Measurements from ENCODE around the gene BEGAIN.

The BEGAIN gene

DNA sequence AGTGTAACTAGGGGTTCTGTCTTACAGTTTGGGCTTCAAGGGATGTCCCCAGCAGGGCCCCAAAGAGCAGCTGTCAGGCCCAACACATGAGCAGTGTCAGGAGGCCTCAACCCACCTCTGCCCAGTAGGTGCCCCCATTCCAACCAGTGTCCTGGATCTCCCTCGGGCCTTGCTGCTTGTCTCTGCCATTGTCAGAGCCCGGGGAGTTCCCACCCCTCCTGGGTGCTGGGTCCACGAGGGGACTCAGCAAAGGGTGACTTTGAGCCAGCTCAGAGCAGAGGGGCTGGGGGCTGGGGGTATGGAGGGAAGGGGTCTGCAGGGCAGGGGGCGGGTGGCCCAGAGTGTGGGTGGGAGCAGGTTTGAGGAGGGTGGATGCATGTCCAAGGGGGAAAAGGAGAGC, 18.0 kb upstream of the BEGAIN start:
- DNase-seq (ENCODE audit: low read depth): no peak
- no peak overlapping the region for H3K4me3 ChIP-seq (ENCODE audit: low read depth, low read length)
- TF ChIP-seq, protein P1, sequence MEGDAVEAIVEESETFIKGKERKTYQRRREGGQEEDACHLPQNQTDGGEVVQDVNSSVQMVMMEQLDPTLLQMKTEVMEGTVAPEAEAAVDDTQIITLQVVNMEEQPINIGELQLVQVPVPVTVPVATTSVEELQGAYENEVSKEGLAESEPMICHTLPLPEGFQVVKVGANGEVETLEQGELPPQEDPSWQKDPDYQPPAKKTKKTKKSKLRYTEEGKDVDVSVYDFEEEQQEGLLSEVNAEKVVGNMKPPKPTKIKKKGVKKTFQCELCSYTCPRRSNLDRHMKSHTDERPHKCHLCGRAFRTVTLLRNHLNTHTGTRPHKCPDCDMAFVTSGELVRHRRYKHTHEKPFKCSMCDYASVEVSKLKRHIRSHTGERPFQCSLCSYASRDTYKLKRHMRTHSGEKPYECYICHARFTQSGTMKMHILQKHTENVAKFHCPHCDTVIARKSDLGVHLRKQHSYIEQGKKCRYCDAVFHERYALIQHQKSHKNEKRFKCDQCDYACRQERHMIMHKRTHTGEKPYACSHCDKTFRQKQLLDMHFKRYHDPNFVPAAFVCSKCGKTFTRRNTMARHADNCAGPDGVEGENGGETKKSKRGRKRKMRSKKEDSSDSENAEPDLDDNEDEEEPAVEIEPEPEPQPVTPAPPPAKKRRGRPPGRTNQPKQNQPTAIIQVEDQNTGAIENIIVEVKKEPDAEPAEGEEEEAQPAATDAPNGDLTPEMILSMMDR (IDR thresholded peaks at IDR 0.05; ENCODE audit: low read depth, low read length, missing control alignments): no peak

DNA sequence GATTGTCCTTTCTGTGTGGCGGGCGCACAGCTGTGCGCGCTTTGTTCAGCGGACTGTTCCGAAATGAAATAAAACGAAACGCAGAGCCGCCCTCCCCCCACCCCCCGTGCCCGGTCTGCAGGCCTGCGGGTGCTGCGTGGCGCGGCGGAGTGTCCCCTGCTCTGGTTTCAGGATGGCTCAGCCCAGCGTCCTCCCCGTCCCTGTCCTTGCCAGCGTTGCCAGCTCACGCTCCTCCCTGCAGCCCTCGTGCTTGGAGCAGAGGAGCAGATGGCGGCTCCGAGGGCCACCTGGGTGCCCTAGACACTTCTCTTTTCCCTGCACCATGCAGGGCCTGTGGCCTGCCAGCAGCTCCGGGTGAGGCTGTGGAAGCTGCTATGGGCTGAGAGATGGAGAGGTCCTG, 17.5 kb upstream of the BEGAIN start:
- no peak overlapping the region for H3K4me3 ChIP-seq (ENCODE audit: low read depth, low read length)
- DNase-seq (ENCODE audit: low read depth): no peak
- TF ChIP-seq, protein P1 (IDR thresholded peaks at IDR 0.05; ENCODE audit: low read depth, low read length, missing control alignments): no peak

DNA sequence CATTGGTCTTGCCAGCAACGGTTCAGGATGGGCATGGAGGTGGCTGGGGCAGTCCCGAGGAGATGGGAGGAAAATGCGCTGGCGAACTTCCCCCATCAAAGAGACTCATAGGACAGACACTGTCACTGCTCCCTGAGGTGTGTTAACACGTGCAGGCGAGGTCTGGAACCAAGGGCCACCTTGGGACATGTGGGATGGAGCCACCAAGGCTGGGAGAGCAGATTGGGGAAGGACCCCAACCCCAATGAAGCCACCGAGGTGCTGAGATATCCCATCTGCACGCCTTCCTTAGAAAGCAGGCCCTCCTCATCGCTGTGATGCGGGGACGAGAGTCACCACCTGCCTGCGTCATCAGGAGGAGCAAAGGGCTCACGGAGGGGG, 16.9 kb upstream of the BEGAIN start:
- no peak overlapping the region for H3K4me3 ChIP-seq (ENCODE audit: low read depth, low read length)
- DNase-seq (ENCODE audit: low read depth): no peak
- TF ChIP-seq, protein P1 (IDR thresholded peaks at IDR 0.05; ENCODE audit: low read depth, low read length, missing control alignments): no peak

DNA sequence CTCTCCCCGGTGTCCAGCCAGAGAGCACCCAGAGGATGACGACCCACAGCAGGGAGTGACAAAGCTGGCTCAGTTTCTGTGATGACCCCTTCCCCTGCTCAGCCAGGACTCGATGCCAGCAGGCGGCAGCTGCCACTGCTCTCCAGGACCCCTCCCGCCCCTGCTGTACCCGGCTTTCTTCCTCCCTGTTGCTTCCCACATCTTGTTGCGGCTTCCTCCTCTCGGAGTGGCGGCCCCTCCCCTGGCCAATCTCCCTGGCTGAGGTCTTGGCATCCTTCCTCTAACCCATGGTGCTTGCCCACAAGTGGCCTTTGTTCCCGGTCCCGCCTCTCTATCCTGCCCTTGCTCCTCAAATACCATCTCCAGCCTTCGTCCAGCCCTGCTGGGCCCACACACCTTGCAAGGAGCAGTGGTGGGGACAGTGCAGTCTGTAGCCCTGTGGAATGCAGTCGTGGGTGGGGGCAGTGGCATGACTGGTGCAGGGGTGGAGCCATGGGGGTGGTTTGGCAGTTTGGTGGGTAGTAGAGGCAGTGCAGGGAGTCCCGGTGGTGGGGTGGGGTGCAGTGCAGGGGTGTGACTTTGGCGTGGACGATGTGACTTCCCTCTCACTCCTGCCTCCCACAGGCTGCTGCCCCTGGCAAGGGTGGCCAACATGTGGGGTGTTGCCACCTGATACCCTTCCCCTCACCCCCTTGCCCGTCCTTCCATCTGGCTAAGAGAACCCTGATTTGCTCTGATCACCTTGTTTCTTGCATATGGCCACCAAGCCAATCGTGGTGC, 16.3 kb upstream of the BEGAIN start:
- no peak for DNase-seq (ENCODE audit: low read depth)
- TF ChIP-seq, protein P1 (IDR thresholded peaks at IDR 0.05; ENCODE audit: low read depth, low read length, missing control alignments): no peak
- H3K4me3 ChIP-seq (ENCODE audit: low read depth, low read length): no peak overlapping the region

DNA sequence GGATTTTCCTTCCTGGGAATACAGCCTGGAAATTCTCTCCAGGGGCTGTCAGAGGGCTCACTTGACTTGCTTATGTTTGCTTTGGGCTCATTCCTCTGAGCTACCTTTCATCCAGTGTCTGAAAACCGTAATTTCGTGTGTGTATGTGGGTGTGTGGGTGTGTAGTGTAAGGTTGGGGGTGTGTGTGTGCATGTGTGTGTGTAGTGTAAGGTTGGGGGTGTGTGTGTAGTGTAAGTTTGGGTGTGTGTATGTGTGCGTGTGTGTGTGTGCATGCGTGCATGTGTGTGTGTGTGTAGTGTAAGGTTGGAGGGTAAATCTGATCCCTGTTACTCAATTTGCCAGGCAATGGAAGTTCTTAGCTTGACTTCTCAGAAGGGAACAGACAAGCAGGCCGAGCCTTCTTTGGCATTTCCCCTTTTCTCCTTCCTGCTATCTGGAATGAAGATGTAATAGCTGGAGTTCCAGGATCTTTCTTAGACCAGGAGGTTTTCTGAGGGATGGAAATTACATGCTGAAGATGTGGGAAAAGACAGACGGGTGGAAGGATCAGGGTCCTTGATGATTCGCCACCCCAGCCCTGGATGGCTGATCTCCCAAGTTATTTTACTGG, 15.5 kb upstream of the BEGAIN start:
- DNase-seq (ENCODE audit: low read depth): no peak

DNA sequence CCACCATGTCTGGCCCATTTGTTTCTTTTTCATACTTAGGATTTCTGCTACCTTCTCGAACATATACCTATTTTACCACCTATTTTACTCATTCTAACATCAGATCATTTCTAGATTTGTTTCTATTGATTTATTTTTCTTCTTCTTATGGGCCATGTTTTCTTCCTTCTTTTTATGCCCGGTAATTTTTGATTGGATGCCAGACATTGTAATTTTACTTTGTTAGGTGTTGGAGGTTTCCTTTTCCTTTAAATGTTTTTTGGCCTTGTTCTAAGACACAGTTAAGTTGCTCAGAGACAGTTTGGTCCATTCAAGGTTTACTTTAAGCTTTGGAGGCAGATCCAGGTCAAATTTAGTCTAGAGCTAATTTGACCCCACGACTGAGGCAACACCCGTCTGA, 14.7 kb upstream of the BEGAIN start:
- no peak overlapping the region for H3K4me3 ChIP-seq (ENCODE audit: low read depth, low read length)
- TF ChIP-seq, protein P1 (IDR thresholded peaks at IDR 0.05; ENCODE audit: low read depth, low read length, missing control alignments): no peak
- no peak for DNase-seq (ENCODE audit: low read depth)

More for the DNA sequence above, 15.5 kb upstream of the BEGAIN start:
- TF ChIP-seq, protein P1 (IDR thresholded peaks at IDR 0.05; ENCODE audit: low read depth, low read length, missing control alignments): no peak
- no peak overlapping the region for H3K4me3 ChIP-seq (ENCODE audit: low read depth, low read length)

DNA sequence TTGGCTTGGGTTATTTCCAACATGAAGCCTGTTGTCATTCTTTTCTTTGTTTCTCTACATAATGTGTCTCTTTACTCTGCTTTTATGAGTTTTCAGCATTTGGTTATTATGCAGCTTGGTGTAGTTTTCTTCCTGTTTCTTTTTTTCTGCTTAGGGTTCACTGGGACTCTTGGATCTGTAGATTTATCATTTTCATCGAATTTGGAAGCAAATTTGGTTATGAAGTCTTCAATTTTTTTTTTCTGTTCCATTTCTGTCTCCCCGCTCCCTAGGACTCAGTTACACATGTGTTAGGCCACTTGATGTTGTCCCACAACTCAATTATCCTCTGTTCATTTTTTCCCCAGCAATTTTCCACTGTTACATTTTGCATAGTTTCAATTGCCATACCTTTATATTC, 13.8 kb upstream of the BEGAIN start:
- TF ChIP-seq, protein P1 (IDR thresholded peaks at IDR 0.05; ENCODE audit: low read depth, low read length, missing control alignments): no peak
- DNase-seq (ENCODE audit: low read depth): no peak
- no peak overlapping the region for H3K4me3 ChIP-seq (ENCODE audit: low read depth, low read length)

Measured in GM12864 (cell line).